ENCODE measurements around the gene KRT31. TPM values are rescaled to one million over a fixed set of nuclear protein-coding genes. Genes with fewer than 3 reads are reported as not detected.
"Not testable (repeated sequence)": the region's sequence is repeated elsewhere in the genome, so short reads cannot be mapped to it uniquely, and the experiment has no call there.

The KRT31 gene
- total RNA-seq, 1 donor from 2014 or later: not detected

DNA sequence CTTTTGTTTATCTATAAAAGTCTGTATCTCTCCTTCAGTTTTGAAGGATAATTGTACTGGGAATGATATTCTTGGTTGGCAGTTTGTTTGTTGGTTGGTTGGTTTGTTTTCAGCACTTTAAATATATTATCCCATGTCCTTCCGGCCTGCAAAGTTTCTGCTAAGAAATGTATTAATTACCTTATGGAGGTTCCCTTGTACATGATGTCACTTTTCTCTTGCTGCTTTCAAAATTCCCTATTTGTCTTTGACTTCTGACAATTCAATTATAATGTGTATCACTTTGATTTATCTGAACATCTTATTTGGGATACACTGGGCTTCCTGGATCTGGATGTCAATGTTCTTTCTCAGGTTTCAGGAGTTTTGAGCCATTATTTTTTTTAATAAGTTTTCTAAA lies 11.2 kb downstream of the KRT31 start:
- TF ChIP-seq, protein P1, sequence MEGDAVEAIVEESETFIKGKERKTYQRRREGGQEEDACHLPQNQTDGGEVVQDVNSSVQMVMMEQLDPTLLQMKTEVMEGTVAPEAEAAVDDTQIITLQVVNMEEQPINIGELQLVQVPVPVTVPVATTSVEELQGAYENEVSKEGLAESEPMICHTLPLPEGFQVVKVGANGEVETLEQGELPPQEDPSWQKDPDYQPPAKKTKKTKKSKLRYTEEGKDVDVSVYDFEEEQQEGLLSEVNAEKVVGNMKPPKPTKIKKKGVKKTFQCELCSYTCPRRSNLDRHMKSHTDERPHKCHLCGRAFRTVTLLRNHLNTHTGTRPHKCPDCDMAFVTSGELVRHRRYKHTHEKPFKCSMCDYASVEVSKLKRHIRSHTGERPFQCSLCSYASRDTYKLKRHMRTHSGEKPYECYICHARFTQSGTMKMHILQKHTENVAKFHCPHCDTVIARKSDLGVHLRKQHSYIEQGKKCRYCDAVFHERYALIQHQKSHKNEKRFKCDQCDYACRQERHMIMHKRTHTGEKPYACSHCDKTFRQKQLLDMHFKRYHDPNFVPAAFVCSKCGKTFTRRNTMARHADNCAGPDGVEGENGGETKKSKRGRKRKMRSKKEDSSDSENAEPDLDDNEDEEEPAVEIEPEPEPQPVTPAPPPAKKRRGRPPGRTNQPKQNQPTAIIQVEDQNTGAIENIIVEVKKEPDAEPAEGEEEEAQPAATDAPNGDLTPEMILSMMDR (conservative IDR thresholded peaks at IDR 0.05): no peak
- no peaks in the 10 kb centered on the region for H3K36me3 Mint-ChIP-seq
- peaks cover 7% of the 10 kb centered on the region for H3K9me3 Mint-ChIP-seq
- H3K4me1 Mint-ChIP-seq (ENCODE audit: unreplicated experiment): peaks cover 11% of the 10 kb centered on the region
- DNase-seq (ENCODE audit: extremely low spot score, unreplicated experiment): no peak
- H3K27me3 Mint-ChIP-seq: no peaks in the 10 kb centered on the region
- H3K27ac Mint-ChIP-seq: no peak overlapping the region
- no peak overlapping the region for H3K4me3 Mint-ChIP-seq

DNA sequence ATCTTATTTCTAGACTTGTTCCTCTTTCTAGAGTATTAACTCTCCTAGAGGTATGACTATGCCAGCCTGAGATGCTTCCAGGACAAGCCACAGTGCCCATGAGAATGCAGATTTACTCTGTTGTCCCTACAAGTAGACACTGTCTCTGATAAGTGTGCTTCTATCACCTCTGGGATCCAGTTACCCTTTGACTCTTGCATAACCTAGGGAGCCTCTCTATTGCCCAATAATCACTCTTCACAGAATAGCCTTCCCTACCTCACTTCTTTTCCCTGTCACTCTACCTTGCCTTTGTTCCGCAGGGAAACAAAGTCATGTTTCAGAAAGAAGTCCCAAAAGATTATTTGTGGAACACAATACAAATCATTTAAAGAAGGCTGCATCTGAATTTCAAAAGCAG lies 13.7 kb downstream of the KRT31 start:
- Mint-ChIP-seq H3K27ac (no peak overlapping the region), H3K4me1 (ENCODE audit: unreplicated experiment) (no peaks in the 10 kb centered on the region), H3K9me3 (peaks cover 7% of the 10 kb centered on the region), H3K27me3 (peaks cover 4% of the 10 kb centered on the region), H3K36me3 (no peaks in the 10 kb centered on the region), H3K4me3 (no peak overlapping the region)
- no peak for DNase-seq (ENCODE audit: extremely low spot score, unreplicated experiment)
- TF ChIP-seq, protein P1 (conservative IDR thresholded peaks at IDR 0.05): no peak

DNA sequence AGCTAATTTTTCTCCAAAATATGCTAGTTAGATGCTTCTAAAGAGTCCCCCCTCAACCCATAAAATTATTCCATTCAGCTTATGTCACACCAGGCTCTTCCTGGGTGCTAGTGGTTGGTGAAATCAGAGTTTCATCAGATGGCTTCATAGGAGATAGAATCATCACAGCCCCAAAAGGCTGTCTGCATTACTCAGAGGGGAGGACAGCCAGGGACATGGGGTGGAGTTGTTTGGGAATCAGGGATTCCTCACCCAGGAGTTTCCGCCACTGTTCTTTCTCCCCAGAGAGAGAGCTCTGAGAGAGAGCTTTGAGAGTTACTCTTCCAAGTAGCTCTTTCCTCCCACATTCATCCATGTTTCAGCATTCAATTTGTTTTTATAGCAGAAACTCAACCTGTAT lies 15.0 kb downstream of the KRT31 start:
- Mint-ChIP-seq H3K27ac (no peak overlapping the region), H3K4me1 (ENCODE audit: unreplicated experiment) (no peaks in the 10 kb centered on the region), H3K9me3 (peaks cover 7% of the 10 kb centered on the region), H3K4me3 (no peak overlapping the region), H3K36me3 (no peaks in the 10 kb centered on the region), H3K27me3 (peaks cover 6% of the 10 kb centered on the region)
- TF ChIP-seq, protein P1 (conservative IDR thresholded peaks at IDR 0.05): no peak
- no peak for DNase-seq (ENCODE audit: extremely low spot score, unreplicated experiment)

DNA sequence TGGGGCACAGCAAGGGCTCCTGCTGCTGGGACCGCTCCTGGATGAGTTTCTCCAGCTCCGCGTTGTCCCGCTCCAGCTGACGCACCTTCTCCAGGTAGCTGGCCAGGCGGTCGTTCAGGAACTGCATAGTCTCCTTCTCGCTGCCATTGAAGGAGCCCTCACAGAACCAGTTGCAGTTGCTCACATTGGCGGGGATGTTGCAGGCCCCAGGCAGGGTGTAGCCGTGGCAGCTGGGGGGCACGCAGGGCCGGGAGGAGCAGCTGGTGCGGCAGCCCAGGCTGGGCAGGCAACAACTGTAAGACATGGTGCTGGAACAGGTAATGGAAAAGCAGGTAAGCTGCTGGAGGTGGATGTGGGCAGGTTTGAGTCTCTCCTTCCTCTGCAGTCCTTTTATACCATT lies 15.5 kb downstream of the KRT31 start, which contains the start of gene KRT34:
Gene KRT34 (minus strand): TSS at position 364 of the 400 bp plus-strand sequence. CDS start 60 bp downstream, at position 304.
- DNase-seq (ENCODE audit: extremely low spot score, unreplicated experiment); H3K27me3 Mint-ChIP-seq; H3K36me3 Mint-ChIP-seq; H3K9me3 Mint-ChIP-seq; H3K27ac Mint-ChIP-seq; H3K4me3 Mint-ChIP-seq; H3K4me1 Mint-ChIP-seq (ENCODE audit: unreplicated experiment): not testable (repeated sequence)

DNA sequence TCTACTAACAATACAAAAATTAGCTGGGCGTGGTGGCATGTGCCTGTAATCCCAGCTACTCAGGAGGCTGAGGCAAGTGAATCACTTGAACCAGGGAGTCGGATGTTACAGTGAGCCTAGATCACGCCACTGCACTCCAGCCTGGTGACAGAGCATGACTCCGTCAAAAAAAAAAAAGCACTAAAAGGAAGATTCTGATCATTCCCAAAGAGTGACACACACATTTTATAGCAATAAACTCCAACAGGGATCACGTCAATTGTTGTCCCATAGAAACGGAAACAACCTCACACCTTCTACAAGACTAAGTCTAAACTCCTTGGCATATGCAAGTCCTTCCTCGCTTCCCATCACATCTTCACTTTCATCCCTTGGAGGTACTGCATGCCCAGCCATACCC lies 17.3 kb downstream of the KRT31 start:
- not testable (repeated sequence) for H3K27me3 Mint-ChIP-seq; H3K4me3 Mint-ChIP-seq; H3K27ac Mint-ChIP-seq; DNase-seq (ENCODE audit: extremely low spot score, unreplicated experiment); H3K9me3 Mint-ChIP-seq; H3K36me3 Mint-ChIP-seq; H3K4me1 Mint-ChIP-seq (ENCODE audit: unreplicated experiment)

DNA sequence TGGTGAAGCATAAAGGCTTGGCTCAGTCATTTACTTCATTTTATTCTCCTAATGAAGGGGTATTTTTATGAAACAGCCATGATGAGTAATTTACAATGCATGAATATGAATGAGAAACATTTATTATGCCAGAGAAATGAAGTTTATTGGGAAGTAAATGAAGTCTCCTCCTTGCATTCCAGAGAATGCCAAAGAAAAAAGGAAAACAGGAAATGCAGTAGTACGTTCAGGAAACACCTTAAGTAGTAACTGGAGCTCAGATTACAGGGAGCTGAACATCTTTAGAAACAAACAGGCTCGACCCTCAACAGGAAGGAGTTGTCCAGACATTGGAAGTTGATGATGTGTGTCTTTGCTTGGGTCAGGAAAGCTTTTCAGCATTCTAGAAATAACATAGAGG lies 19.9 kb downstream of the KRT31 start:
- no peak overlapping the region for H3K4me3 Mint-ChIP-seq
- peaks cover 4% of the 10 kb centered on the region for H3K9me3 Mint-ChIP-seq
- TF ChIP-seq, protein P1 (conservative IDR thresholded peaks at IDR 0.05): no peak
- no peaks in the 10 kb centered on the region for H3K36me3 Mint-ChIP-seq
- no peak overlapping the region for H3K27ac Mint-ChIP-seq
- H3K27me3 Mint-ChIP-seq: peaks cover 8% of the 10 kb centered on the region
- no peaks in the 10 kb centered on the region for H3K4me1 Mint-ChIP-seq (ENCODE audit: unreplicated experiment)
- DNase-seq (ENCODE audit: extremely low spot score, unreplicated experiment): no peak

DNA sequence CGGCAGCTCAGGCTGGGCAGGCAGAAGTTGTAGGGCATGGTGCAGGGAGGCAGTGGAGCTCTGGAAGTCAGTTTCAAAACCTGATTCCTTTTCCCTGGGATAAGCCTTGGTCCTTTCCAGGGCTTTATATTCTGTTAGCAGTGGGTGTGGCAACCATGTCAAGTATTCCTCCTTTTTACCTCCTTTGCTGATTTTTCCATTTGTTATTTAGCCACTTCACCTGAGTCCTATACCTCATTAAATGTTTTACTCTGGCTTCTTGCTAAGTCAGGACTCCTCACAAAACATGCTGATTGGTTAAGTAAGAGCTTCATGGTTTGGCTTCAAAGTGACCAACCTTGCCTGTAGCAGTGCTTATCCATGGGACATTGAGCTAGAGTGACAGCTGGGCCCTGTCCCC lies 27.7 kb downstream of the KRT31 start, which contains the start of gene KRT33B:
Gene KRT33B (minus strand): TSS at position 101 of the 400 bp plus-strand sequence. CDS start 63 bp downstream, at position 38.
- no peaks in the 10 kb centered on the region for H3K4me1 Mint-ChIP-seq (ENCODE audit: unreplicated experiment)
- H3K27ac Mint-ChIP-seq: no peak within 1 kb of the TSS
- H3K36me3 Mint-ChIP-seq: no peaks in the 10 kb centered on the region
- H3K27me3 Mint-ChIP-seq: peaks cover 3% of the 10 kb centered on the region
- H3K4me3 Mint-ChIP-seq: no peak within 1 kb of the TSS
- no peak for DNase-seq (ENCODE audit: extremely low spot score, unreplicated experiment)
- H3K9me3 Mint-ChIP-seq: no peaks in the 10 kb centered on the region
- TF ChIP-seq, protein P1 (conservative IDR thresholded peaks at IDR 0.05): no peak
